ENCODE data around the gene TCF7. TPM values are rescaled to one million over a fixed set of nuclear protein-coding genes. Genes with fewer than 3 reads are reported as not detected.

TCF7 gene
- total and polyA plus RNA-seq, 2 of the 13 experiments (the other 11 are each of a cell fraction or from before 2014, with no cell fraction given): 6.3 to 6.8 TPM

GRCh38 chr5:134184155-134185135, 70.0 kb downstream of the TCF7 start (continued):
- TF ChIP-seq POGK (CRISPR knock-in tag; conservative IDR thresholded peaks at IDR 0.05) (0 out of 2 replicates have a peak, but pooled peaks have one; percentile 43), BHLHE40 (IDR thresholded peaks at IDR 0.05; ENCODE audit: low read length) (0 out of 2 replicates have a peak, but pooled peaks have one; percentile 5), RERE (CRISPR knock-in tag; IDR thresholded peaks at IDR 0.05; ENCODE audit: low read depth) (no peak), ZBTB4 (CRISPR knock-in tag; IDR thresholded peaks at IDR 0.05; ENCODE audit: borderline replicate concordance) (no peak), ZNF761 (CRISPR knock-in tag; conservative IDR thresholded peaks at IDR 0.05) (no peak), ZHX2 (IDR thresholded peaks at IDR 0.05; ENCODE audit: low read depth) (no peak), ZHX2 (CRISPR knock-in tag; IDR thresholded peaks at IDR 0.05; ENCODE audit: borderline replicate concordance) (no peak), ZNF562 (CRISPR knock-in tag; IDR thresholded peaks at IDR 0.05; ENCODE audit: borderline replicate concordance) (no peak), MED13 (CRISPR knock-in tag; IDR thresholded peaks at IDR 0.05) (no peak)

Measured in HepG2 (cell line).